AG04450 (cell line): ENCODE measurements around the gene ANKLE2. TPM values are rescaled to one million over a fixed set of nuclear protein-coding genes. Genes with fewer than 3 reads are reported as not detected.

Experiments used
- CTCF ChIA-PET: fragments of 300-600, 350-600 bp; formaldehyde crosslinking; extraction: SDS; loops from one replicate; lab custom pipeline; 2022; ENCODE audit warnings: antibody characterized with exemption, inconsistent platforms; lab: Charles Lee
- POLR2A ChIA-PET: fragments of 350-600 bp; formaldehyde crosslinking; extraction: SDS; loops from one replicate; lab custom pipeline; 2021; ENCODE audit warnings: antibody characterized with exemption, inconsistent platforms; lab: Yijun Ruan, JAX
- DNase-seq: peaks from one replicate; pipeline ENCODE4 v3.0.0-alpha.2; 2011; ENCODE audit warnings: low read depth, low spot score
- H3K27ac ChIP-seq: one replicate; pipeline ENCODE4 v1.5.1; 2012; ENCODE audit warnings: low read depth, low read length, control low read depth
- H3K27me3 ChIP-seq: one replicate; pipeline ENCODE4 v1.6.0; 2012; ENCODE audit warnings: low read length; ENCODE audit not compliant: control insufficient read depth, insufficient read depth
- H3K4me3 ChIP-seq: 2 replicates; pipeline ENCODE4 v1.5.1; 2011; ENCODE audit warnings: mild to moderate bottlenecking, low read depth, low read length, control low read depth
- H3K9me3 ChIP-seq: 2 replicates; pipeline ENCODE4 v1.5.1; 2012; ENCODE audit warnings: low read length; ENCODE audit not compliant: control insufficient read depth, insufficient read depth
- polyA plus RNA-seq: library from polyadenylated mRNA; depleted of rRNA; stranded (reverse); fragments of >200 nt; gene quantifications from 2 replicates; pipeline ENCODE4 v1.2.3, GENCODE V29; 2011
- TF ChIP-seq, protein P1 (sequence below): IDR thresholded peaks from 2 replicates; pipeline ENCODE4 v1.5.1; 2011; ENCODE audit warnings: low read depth, low read length, control low read depth, inconsistent platforms

ANKLE2 gene
- polyA plus RNA-seq, 1 experiment, result 55.7 TPM

DNA sequence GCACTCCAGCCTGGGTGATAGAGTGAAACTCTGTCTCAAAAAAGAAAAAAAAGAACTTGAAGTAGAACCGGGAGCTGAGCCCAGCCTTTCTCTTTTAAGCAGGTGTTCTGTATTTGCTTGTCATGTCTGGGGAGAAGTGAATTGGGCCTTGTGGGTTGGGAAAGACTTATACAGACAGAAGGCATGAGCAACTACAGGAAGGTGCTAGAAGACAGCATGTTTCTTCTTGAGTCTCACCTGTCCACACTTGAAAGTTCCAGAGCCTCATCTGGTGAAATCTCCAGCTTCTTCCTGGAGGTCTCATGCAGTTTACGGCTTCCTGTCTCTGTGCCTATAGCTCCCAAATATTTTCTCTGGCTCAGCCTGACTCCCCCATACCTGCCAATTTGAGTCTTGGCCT, 48.5 kb downstream of the ANKLE2 start:
- Histone ChIP-seq H3K9me3 (peaks cover 4% of the 10 kb centered on the region; the same call in 1 of the 2 replicates), H3K4me3 (no peak overlapping the region), H3K27ac (no peak overlapping the region), H3K27me3 (no peaks in the 10 kb centered on the region)
- TF ChIP-seq, protein P1, sequence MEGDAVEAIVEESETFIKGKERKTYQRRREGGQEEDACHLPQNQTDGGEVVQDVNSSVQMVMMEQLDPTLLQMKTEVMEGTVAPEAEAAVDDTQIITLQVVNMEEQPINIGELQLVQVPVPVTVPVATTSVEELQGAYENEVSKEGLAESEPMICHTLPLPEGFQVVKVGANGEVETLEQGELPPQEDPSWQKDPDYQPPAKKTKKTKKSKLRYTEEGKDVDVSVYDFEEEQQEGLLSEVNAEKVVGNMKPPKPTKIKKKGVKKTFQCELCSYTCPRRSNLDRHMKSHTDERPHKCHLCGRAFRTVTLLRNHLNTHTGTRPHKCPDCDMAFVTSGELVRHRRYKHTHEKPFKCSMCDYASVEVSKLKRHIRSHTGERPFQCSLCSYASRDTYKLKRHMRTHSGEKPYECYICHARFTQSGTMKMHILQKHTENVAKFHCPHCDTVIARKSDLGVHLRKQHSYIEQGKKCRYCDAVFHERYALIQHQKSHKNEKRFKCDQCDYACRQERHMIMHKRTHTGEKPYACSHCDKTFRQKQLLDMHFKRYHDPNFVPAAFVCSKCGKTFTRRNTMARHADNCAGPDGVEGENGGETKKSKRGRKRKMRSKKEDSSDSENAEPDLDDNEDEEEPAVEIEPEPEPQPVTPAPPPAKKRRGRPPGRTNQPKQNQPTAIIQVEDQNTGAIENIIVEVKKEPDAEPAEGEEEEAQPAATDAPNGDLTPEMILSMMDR, result no peak
- no peak for DNase-seq
- CTCF ChIA-PET, result no interaction called here
- POLR2A ChIA-PET, result no interaction called here

DNA sequence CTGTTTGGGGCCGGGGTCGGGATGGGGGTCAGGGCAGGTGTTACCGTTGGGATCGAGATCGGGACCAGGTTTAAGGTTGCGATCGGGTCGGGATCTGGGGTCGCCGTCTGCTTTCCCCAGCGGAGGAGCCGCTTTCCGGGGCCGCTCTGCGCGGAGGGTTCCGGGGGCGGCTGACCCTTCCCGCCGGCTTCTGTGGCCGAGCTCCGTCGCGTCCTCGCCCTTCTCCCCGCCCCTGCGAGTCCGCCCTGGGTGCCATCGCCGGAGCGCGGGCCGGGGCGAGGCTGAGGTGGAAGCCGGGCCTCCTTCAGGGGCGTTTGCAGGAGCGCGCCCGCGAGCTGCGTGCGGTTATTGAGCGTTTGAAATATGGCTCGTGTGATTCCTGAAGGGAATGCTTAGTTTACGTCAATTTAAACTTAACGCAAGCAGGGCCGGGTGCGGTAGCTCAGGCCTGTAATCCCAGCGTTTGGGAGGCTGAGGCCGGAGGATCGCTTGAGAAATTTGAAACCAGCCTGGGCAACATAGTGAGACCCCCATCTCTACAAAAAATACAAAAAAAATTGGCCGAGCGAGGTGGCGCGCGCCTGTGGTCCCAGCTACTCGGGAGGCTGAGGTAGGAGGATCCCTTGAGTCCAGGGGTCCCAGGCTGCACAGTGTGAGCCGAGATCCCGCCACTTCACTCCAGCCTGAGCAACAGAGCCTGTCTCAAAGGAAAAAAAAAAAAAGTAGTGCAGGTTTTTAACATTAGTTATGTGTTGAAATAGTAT, 50.4 kb downstream of the ANKLE2 start:
- Histone ChIP-seq H3K27ac (no peak overlapping the region), H3K9me3 (no peaks in the 10 kb centered on the region; the same call in 1 of the 2 replicates), H3K27me3 (no peaks in the 10 kb centered on the region), H3K4me3 (peak overlapping the region; percentile 82)
- CTCF ChIA-PET, result no interaction called here
- POLR2A ChIA-PET, result interaction anchor here (1.0 kb wide), 1 partner anchor 26 kb away, joined by 4 read pairs; no protein-coding TSS in a partner anchor
- TF ChIP-seq, protein P1, result no peak
- DNase-seq, result no peak

DNA sequence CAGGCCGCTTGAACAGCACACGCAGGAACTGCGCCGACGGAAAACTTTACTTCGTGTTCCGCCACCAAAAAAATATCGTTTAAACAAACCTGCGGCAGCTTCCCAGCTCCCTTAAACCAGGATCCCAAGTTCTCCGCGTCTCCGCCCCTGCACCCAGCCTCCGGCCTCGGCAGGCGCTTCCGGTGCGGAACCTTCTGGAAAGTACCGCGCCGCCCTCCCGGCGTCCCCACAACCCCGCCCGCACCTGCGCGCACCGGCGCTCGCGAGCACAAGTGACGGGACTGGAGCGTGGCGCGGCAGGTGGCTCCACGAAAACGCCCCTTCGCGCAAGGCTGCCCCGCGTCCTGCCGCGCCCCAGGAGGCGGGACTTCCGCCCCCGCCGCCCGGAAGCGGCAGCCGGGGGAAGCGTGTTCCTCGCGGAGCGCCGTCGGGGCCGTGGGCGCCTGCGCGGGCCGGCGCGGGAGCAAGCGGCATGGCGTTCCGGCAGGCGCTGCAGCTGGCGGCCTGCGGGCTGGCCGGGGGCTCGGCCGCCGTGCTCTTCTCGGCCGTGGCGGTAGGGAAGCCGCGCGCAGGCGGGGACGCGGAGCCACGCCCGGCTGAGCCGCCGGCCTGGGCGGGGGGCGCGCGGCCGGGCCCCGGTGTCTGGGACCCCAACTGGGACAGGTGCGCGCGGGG, 51.1 kb downstream of the ANKLE2 start, which contains the start of gene PGAM5:
Gene PGAM5 (plus strand): TSS at position 438 of the 675 bp plus-strand sequence. CDS start 35 bp downstream, at position 473.
- CTCF ChIA-PET, result no interaction called here

DNA sequence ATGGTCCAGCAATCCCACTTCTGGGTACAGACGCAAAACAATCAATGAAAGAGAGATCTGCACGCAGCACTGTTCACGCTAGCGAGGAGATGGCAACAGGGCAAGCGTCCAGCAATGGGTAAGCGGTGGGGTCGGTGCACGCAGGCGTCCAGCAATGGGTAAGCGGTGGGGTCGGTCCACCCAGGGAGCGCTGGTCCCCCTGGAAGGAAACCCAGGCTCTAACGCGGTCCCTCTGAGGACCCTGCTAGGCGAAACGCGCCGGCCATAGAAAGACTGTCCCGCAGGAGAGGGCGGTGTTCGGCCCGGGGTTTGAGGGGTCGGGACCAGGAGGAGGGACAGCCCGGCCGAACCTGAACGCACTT, 51.6 kb downstream of the ANKLE2 start:
- no peaks in the 10 kb centered on the region for H3K27me3 ChIP-seq
- CTCF ChIA-PET, result no interaction called here
- POLR2A ChIA-PET, result interaction anchor here (0.6 kb wide), 1 partner anchor 111 kb away, joined by 4 read pairs; no protein-coding TSS in a partner anchor
- peak overlapping the region; percentile 82 for H3K4me3 ChIP-seq
- no peaks in the 10 kb centered on the region; the same call in 1 of the 2 replicates for H3K9me3 ChIP-seq
- H3K27ac ChIP-seq, result peak overlapping the region; percentile 21
- no peak for DNase-seq
- TF ChIP-seq, protein P1, result no peak

More for the DNA sequence above, 51.1 kb downstream of the ANKLE2 start, which contains the start of gene PGAM5:
- TF ChIP-seq, protein P1, result no peak
- POLR2A ChIA-PET, result interaction anchor here (0.6 to 1.0 kb wide), 2 partner anchors 27 to 110 kb away, joined by 4 read pairs; no protein-coding TSS in a partner anchor
- DNase-seq, result peak; percentile 16
- H3K27ac ChIP-seq, result peak within 1 kb of the TSS; percentile 21
- H3K27me3 ChIP-seq, result no peaks in the 10 kb centered on the region
- H3K4me3 ChIP-seq, result peak within 1 kb of the TSS; percentile 82
- H3K9me3 ChIP-seq, result no peaks in the 10 kb centered on the region; the same call in 1 of the 2 replicates
